ENCODE data around the gene FYB1. TPM values are rescaled to one million over a fixed set of nuclear protein-coding genes. Genes with fewer than 3 reads are reported as not detected.
A peak's percentile ranks its signal among the peaks of the same experiment; 100 is the strongest.

The FYB1 gene
- total and polyA plus RNA-seq, 2 of the 4 experiments (the other 2 are of a cell fraction): not detected

DNA sequence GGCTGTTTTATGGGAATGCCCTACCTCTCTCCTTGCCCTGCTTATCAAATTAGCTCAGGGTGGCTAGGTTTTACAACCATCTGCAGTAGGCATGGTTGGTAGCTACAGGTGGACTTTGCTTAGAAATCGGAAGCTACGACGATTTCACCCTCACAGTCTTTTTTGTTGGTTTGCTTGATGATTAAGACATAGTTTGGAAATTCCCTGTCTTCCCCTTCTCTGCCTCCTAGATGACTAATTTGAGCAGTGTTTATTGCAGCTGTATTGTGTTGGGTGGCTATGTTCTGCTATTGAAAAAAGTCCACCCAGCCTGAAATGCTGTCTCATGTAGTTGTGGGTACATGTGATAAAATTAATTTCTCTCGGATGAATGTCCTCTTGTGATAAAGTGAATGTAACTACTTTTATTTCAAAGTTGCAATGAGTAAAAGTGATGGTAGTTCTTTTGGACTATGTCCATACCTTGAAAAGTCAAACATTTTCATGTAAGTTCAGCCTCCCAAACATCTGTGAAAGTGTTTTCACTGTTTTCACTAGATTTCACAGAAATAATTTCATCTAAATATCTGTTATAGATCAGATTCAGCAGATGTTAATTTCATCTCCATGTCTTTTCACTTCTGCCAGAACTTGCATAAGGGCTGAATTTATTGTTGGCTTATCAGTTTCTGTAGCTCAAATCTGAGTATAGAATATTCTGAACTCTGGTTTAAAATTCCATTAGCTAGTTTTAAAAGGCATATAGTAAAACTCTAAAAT, 37.3 kb upstream of the FYB1 start:
- Histone ChIP-seq H4K8ac (ENCODE audit: low read depth in 2 of 2, low read length in 2 of 2) (no peak overlapping the region), H4K91ac (ENCODE audit: insufficient read depth, low read depth, low read length) (no peak overlapping the region), H3K36me3 (ENCODE audit: control insufficient read depth, insufficient read depth, low read length) (no peaks in the 10 kb centered on the region), H3K23ac (ENCODE audit: low read depth, low read length) (no peak overlapping the region), H2AK5ac (ENCODE audit: low read depth, low read length) (peak overlapping the region; percentile 35; the same call in 1 of the 2 replicates), H3K9me3 (ENCODE audit: control insufficient read depth, insufficient read depth, low read length) (no peaks in the 10 kb centered on the region; the same call in 1 of the 2 replicates), H2BK20ac (ENCODE audit: low read depth, low read length) (peak overlapping the region; percentile 20; the same call in 1 of the 2 replicates), H3K27me3 (ENCODE audit: control insufficient read depth, insufficient read depth, low read length) (peaks cover 4% of the 10 kb centered on the region; the same call in 1 of the 2 replicates), H4K20me1 (ENCODE audit: insufficient read depth, low read length) (no peaks in the 10 kb centered on the region), H3K79me1 (ENCODE audit: low read depth in 1 of 2, low read length in 2 of 2) (no peaks in the 10 kb centered on the region), H3K9ac (ENCODE audit: low read depth, low read length) (no peak overlapping the region), H3K4me3 (ENCODE audit: insufficient read depth, low read depth, low read length) (peak overlapping the region; percentile 36; the same call in 1 of the 2 replicates), H2AFZ (replicated peaks; ENCODE audit: low read length, poor library complexity) (peak overlapping the region; percentile 16), H3K4me2 (ENCODE audit: low read depth, low read length) (peak overlapping the region; percentile 88; the same call in 1 of the 2 replicates), H3K18ac (ENCODE audit: low read depth, low read length) (no peak overlapping the region), H2AK9ac (replicated peaks; ENCODE audit: low read depth, low read length, poor library complexity) (no peak overlapping the region), H3K9me1 (ENCODE audit: insufficient read depth, low read length) (no peaks in the 10 kb centered on the region), H3K56ac (ENCODE audit: extremely low read depth, insufficient read depth, low read length) (no peak overlapping the region), H3K4me1 (ENCODE audit: control insufficient read depth, insufficient read depth, low read length) (no peaks in the 10 kb centered on the region), H3K14ac (replicated peaks; ENCODE audit: low read depth, low read length) (0 out of 2 replicates have a peak overlapping the region, but pooled peaks have one; percentile 19), H3K4ac (ENCODE audit: low read depth, low read length) (no peak overlapping the region), H2BK120ac (ENCODE audit: low read depth, low read length) (no peak overlapping the region), H2BK5ac (ENCODE audit: low read depth, low read length, poor library complexity, severe bottlenecking) (no peak overlapping the region), H3K27ac (ENCODE audit: insufficient read depth, low read length) (no peak overlapping the region), H4K5ac (ENCODE audit: low read depth, low read length) (no peak overlapping the region), H2BK15ac (ENCODE audit: low read depth, low read length) (no peak overlapping the region)
- TF ChIP-seq MAFK (IDR thresholded peaks at IDR 0.05; ENCODE audit: low read depth, low read length) (no peak), CEBPB (IDR thresholded peaks at IDR 0.05; ENCODE audit: low read depth, low read length) (peak; percentile 58), FOS (IDR thresholded peaks at IDR 0.05; ENCODE audit: low read depth, low read length) (peak; percentile 31; the same call in 1 of the 2 replicates), NFE2L2 (IDR thresholded peaks at IDR 0.05; ENCODE audit: low read depth, low read length) (peak; percentile 35; the same call in 1 of the 2 replicates)
- BruUV-seq (replicated peaks): no TSS peak
- no CpG with 5 or more reads among the region's 4 CpGs for WGBS, 2 experiments (ENCODE audit: extremely low coverage in 2 of 2, insufficient read length in 1 of 2)
- dilution Hi-C loops (cut with HindIII; ENCODE audit: low sequenced_read_pairs, unreplicated experiment): no loop called here
- POLR2A ChIA-PET (ENCODE audit: unreplicated experiment): no interaction called here
- DNase-seq (peak; percentile 89), ATAC-seq (ENCODE audit: low read depth) (peak; percentile 79)
- intact Hi-C loops (cut with micrococcal nuclease): no loop called here
- CTCF ChIA-PET: interaction anchor here (0.9 kb wide), 1 partner anchor 8 kb away, joined by 4 read pairs; no protein-coding TSS in a partner anchor
- in situ Hi-C loops (cut with MboI; ENCODE audit: low sequenced_read_pairs): no loop called here
